ENCODE data around the gene ZNFX1.
A peak's percentile ranks its signal among the peaks of the same experiment; 100 is the strongest.
"Not testable (repeated sequence)": the region's sequence is repeated elsewhere in the genome, so short reads cannot be mapped to it uniquely, and the experiment has no call there.

Gene ZNFX1

DNA sequence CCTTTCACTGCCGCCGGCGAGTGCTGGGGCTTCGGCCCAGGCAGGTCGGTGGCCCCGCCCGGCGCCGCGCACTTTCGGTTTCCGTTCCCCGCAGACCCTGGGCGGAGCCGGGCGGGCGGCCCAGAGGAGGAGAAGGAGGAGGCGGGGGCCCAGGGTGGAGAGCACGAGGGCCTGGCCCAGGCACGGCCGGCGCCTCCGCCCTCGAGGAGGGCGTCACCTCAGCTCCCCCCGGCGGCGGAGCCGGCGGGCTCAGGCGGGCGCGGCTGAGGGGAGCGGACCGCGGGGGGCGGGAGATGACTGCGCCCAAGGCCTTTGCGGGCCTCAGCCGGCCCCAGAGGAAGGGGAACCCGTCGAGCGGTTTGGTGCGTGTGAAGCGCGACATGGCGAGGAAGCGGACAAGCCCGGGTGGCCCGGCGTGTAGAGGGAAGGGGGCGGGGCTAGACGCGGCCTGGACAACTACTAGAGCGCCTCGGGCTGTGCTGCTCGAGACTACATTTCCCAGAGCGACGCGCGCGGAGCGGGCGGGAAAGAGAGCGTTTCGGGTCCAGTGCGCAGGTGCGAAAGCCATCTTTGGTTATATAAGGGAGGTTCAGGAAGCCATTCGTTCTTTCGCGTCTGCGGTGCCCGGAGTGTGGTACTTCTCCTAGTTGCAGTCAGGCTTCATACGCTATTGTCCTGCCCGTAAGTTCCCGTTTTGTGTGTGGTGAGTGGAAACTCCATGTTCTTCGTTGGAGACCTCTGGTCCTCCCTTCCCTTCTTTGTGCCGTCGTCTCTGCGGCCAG is at the start of gene ZNFX1:
Gene ZNFX1, minus strand, starts transcription at position 22 of the 782 bp plus-strand sequence. CDS start 2,218 bp downstream, outside the sequence.
- DNase-seq: peak; percentile 99

DNA sequence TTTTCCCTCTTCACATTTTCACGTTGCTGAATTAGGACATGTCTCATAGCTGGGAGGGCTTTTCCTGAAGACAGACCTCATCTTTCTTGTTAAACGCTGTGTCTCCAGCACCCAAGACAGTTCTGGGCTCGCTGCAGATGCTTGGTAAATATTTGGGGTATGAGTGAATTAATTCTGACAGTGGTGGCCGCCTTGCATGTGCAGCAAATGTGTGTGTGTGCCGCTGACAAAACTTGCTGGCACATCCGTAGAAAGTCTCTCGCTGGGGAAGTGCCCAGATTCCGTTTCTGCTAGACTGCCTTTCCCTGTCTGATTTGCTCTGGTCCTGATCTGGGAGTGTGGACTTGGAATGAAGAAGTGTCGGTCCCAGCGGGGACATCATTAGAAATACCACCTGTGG is 48.2 kb upstream of the ZNFX1 start:
- DNase-seq: no peak

DNA sequence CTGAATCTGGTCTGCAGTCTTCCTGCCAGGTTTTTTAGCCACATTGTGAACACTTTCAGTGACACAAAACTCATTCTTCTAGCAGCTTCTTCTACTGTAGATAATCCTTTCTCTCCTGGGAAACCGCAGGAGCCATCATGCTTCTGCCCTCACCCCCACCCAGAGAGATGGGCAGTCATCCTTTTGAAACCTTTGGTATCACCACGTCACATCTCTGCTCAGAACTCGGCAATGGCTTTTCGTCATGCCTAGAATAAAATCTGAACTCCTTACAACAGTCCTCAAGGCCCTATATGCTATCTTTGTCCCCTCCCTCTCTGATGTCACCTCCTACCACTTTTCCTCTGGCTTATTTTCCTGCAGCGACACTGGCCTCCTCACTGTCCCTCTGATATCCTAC is 46.4 kb upstream of the ZNFX1 start:
- DNase-seq: no peak

DNA sequence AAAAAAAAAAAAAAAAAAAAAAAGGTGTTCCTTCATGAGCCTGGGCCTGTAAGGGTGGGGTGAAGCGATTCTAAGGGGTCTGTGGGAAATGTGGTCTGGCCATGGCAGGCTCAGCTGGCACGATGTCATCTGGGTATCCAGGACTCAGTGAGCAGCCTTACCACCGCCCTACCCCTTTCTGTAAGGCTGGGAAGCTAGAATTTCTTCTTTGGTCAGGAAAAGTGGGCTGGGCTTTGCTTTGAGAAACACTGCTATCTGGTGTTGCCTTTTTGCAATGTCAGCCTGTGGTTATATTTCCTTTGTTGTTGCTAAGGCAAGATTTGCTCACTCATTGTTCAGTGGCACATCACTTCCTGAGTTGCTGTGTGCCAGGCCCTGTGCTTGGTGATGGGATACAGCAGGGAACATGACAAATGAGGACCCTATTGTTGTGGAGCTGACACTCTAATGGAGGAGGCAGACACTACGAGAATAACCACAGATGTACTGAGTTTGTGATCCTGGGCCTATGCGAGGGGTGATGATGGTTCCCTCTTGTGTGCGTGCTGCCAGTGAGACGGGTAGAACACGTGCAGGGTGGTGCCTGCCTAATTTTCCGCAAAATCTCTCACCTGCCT is 45.9 kb upstream of the ZNFX1 start:
- DNase-seq: no peak

DNA sequence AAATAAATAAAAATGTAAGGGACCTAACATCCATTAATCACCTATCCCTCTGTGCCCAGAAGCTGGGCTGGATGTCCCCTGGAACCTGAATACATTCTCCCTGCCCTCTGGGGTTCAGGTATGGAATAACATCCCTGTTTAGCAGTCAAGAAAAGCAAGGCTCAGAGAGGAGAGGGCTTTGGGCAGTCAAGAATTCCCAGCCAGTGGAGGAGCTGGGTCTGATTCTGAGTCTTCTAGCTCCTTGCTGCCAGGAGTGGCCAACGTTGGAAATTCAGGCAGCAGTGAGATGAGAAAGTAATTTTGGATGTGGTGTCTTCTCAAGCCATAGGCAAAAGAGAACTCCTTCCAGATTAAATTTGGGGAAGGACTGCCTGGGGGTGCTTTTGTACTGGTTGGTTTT is 42.6 kb upstream of the ZNFX1 start:
- no peak for DNase-seq

DNA sequence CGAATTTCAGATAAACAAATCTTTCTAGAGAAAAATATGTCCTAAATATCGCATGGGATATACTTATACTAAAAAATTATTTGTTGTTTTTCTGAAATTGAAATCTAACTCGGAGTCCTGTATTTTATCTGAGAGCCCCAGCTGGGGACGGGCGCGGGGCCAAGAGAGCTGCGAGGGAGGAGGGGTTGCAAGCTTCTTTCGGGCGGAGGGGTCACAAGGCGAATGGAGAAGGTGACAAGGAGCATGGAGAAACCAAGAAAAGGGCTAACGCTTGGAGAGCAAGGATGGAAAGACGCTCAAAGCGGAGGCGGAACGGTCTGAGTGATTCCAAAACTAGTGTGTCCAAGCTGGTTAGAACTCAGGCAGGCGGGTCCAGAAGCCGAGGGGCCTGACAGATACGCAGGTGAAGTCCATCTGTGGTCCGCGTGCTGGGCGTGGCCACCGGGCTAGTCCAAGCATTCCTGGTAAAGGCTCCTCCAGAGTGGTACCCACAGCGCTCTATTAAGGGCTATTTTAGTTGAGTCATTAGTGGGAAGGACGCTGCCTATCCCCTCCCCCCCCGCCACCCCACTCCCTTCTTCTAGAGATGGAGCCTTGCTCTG is 41.5 kb upstream of the ZNFX1 start:
- no peak for DNase-seq

DNA sequence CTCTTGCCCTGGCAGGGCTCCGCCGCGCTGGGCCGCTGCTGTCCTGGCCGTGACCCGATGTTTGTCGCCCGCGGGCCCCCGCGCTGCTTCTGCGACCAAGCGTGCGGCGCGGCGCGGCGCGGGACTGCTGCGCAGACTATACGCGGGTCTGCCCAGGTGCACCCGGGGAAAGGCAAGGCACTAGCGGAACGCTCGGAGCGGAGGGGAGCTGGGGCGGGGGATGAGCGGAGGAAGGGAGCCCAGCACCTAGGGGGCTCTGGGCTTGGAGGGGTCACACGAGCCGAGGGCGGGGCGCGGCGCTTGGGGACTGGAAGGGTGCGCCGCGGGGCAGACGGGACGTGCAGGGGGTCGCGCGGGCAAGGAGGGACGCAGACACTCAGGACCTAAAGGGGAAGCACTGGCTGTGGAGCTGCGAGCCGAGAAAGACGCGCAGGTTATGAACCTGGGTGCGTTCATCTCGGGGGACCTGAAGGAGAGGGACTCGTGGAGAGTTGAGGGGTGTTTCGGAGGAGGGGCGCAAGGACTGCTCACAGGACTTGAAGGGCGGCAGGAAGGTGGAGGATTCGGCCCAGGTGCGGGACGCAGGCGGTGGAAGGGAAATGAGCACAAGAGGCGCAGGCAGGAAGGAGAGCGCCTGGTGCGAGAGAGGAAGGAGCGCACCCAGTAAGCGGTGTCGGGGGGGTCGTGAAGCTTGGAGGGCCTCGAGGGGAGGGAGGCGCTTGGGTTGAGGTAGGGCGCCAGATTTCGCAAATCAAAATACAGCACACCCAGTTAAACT is 40.8 kb upstream of the ZNFX1 start:
- peak; percentile 5 for DNase-seq

DNA sequence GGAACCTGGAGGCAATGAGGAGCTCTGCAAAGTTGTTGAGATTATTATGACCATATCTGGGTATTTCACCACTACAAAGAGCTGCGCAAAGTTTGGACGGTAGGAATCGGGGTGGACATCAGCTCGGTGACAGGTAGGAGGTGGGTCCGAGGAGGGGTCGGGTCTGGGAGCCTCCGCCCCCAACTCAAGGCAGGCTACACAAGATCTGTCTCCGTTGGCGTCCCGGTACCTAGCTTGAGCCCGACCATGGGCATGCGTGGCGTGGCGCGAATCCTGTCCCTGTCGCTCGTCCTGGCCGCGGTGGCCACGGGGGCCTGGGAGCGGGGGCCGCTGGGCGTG is 40.2 kb upstream of the ZNFX1 start:
- no peak for DNase-seq

DNA sequence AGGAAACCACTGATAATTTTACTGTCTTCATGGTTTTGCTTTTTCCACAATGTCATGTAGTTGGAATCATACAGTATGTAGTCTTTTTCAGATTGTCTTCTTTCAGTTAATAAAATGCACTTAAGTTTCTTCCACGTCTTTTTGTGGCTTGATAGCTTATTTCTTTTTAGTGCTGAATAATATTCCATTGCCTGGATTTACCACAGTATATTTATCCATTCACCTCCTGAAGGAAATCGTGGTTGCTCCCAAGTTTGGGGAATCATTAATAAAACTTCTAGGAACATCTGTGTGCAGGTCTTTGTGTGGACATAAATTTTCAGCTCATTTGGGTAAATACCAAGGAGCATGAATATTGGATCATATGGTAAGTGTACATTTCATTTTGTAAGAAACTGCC is 38.8 kb upstream of the ZNFX1 start:
- no peak for DNase-seq

DNA sequence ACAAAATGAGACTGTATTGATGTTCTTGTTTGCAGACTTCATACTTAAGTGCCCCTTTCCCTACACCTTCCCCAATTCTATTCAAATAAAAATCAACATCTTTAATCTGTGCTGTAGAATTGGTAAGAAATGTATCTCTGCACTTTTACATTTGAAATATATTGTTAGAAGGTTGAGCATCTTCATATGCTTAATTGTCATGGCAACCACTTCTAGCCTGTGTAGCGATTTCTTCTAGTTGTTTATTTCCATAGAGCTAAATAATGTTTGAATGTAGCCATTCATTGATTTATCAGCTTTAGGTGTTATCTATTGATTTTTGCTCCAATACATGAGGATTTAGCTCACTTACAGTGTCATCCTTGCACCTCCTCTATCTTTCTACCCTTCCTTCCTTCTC is 37.7 kb upstream of the ZNFX1 start:
- DNase-seq: no peak

DNA sequence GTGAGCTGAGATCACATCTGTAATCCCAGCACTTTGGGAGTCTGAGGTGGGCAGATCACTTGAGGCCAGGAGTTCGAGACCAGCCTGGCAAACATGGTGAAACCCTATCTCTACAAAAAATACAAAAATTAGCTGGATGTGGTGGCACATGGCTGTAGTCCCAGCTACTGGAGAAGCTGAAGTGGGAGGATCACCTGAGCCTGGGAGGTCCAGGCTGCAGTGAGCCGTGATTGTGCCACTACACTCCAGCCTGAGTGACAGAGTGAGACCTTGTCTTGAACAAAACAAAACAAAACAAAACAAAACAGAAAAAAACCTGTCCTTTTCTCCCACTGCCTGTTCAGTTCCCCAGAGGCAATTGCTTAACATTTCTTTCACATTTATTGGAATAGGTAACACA is 36.2 kb upstream of the ZNFX1 start:
- DNase-seq: not testable (repeated sequence)

DNA sequence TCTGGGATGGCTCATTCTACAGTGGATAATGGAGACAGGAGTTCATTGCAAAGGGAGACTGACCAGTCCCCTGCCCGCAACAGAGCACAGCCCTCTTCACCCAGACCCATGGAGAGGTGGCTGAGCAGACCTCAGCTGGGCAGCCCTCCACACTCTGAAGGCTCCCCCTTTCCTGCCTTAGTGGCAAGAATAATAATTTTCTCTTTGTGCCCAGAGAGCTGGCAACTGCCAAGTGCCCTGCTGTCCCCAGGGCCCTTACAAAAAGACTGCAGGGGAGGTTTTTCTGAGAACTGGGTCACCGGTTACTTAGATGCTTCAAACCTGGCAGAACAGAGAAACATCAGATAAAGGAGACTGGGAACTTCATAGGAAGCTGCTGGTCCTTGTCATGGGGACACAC is 35.4 kb upstream of the ZNFX1 start:
- DNase-seq: no peak

DNA sequence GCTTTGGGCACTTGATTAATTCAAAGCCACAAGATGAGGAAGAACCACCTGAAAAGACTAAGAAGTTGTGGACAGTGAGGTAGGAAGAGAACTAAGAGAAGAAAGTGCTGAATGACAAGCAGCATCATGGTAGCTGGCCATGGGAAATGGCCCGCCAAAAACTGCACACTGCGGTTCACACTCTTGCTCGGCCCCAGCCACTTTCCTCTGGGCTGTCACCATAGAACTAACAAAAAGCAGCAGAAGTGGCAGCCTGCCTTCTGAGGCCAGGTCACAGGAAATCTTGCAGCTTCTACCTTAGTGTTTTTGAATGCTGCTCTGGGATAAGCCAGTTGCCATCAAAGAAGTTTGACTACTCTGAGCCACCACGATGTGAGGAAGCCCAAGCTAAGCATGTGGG is 34.8 kb upstream of the ZNFX1 start:
- DNase-seq: no peak

DNA sequence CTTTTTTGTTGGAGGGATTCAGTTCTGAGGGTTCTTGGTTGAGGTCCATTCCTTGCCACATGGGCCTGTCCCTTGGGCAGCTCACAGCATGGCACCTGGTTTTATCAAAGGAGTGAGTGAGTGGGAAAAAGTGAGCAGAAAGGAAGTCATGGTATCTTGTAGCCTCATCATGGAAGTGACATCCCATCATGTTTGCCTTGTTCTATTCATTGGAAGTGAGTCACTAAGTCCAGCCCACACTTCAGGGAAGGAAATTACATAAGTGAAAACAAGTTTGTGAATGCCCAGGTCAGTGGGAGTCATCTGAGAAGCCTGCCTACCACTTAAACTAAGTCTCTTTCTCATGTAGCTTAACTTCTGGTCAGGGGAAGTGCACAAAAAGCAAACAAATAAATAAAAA is 32.8 kb upstream of the ZNFX1 start:
- DNase-seq: no peak

DNA sequence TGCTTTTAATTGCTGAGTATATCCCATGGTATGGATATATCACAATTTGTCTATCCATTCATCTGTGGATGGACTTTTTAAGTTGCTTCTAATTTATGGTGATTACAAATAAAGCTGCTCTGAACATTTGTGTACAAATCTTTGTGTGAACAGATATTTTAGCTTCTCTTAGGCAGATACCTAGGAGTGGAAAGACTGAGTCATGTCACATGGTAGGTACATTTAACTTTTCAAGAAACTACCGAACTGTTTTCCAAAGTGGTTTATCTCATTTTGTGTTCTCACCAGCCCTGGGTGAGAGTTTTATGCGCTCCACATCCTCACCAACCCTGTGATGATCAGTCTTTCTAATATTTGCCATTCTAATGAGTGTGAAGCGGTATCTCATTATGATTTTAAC is 31.0 kb upstream of the ZNFX1 start:
- DNase-seq: no peak

DNA sequence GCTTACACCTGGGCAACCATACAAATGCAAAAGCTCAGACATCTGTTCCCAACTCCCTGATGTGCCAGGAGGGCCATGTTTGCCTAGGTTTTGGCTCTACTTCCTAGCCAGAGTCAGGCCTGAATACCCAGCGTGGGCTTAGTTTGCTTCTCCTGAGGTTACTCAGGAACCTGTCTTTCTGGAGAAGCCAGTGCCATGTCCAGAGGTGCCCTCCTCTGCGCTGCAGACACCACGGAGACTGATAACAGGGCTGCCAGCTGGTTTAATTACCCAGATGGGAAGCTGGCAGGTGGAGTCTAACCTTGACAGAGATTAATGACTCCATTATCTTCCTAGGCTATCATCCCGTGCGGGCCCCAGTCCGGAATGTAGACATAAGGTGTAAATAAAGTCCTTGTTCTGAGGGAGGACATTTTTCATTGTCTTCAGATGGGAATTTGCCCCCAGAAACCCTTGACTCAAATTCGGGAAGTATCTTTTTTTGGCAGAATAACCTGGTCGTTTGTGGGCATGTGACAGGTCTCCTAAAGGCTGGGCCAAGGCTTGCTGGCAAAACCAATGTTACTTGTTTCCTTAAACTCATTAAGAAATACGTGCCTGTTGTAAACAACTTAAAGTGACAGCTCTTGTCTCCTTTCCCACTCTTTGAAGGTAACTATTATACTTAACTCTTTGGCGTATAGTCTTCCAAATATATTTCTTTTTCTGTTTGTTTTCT is 29.2 kb upstream of the ZNFX1 start:
- no peak for DNase-seq

DNA sequence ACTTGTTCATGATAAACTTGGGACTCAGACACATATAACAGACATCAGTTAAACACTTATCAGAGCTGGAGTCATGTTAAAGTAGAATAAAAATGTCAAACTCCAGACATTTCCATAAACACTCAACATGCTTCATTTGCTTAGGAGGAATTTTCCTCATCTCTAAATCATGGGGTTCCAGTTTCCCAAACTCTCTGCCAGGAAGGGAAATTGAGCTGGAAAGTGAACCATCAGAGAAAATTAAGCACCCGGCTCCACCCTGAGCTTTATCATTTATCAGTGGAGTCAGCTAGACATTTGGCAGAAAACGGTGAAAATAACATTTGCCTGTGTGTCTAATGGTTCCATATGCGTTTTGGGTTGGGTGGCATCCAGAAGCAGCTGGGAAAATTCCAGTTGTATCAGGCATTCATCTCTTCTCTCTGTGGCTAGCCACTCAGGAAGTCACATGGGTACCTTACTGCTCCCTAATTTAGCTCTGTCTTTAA is 25.3 kb upstream of the ZNFX1 start:
- DNase-seq: no peak

DNA sequence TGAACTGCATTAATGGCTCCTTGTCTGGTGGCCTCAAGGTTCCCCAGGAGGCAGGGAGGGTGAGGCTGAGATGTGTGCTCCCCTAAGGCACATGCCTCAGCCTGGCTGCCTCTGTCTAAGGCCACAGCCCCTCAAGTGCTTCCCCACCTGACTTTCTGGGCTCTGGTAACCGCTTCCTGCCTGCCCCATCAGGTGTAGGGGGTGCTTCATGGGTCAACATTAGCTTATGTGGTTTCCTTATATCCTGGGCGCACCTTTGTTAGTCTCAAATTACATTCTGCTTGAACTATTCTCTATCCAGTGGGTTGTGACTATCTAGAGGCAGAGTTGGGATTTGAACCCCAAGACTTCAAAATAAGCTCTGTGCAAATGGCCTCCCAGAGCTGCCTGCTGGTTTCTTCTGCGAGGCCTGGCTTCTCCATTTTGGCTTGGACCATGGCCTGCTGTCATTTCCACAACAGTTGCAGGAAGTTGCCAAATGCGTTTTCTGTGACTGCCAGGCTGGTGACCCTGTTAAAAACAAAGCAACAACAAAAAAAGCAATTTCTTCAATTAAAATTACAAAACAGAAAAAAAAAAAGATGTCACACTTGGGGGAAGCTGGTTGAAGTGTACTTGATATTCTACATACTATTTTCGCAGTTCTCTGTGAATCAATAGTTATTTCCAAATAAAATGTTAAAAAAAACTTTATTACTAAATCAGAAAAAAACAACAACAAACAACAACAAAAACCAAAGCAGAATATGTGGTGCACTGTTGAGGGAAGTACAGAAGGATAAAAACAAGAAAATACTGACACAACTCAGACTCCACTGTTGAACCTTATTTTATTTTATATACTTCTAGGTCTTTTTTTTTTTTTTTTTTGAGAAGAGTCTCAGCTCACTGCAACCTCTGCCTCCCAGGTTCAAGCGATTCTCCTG is 20.0 kb upstream of the ZNFX1 start:
- DNase-seq: no peak

DNA sequence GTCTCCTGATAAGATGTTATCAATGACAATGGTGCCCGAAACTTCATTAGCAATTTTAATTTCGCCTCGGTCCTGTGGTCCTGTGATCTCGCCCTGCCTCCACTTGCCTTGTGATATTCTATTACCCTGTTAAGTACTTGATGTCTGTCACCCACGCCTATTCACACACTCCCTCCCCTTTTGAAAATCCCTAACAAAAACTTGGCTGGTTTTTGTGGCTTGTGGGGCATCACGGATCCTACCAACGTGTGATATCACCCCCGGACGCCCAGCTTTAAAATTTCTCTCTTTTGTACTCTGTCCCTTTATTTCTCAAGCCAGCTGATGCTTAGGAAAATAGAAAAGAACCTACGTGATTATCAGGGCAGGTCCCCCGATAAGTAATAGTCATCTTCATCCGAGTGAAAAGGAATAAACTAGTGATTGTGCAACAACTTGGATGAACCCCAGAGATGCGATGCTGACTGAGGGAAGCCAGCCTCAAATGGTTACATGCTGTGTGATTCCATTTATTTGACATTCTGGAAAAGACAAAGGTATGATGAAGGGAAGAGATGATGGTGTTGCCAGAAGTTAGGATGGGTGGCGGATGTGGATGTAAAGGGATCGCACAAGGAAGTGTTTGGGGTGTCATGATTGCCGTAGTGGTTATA is 16.3 kb upstream of the ZNFX1 start:
- DNase-seq: not testable (repeated sequence)

DNA sequence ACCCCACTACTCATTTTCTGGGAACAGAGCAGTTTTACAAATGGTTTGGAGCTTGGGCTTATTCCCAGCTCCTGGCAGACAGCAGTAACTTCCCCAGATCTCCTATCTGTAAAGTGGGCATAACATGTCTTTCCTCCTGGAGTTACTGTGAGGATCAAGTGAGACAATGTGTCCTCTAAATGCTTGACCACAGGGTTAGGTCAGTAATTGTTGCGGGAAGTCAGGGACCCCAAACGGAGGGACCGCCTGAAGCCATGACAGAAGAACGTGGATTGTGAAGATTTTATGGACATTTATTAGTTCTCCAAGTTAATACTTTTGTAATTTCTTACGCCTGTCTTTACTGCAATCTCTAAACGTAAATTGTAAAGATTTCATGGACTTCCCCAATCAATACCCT is 15.3 kb upstream of the ZNFX1 start:
- no peak for DNase-seq

DNA sequence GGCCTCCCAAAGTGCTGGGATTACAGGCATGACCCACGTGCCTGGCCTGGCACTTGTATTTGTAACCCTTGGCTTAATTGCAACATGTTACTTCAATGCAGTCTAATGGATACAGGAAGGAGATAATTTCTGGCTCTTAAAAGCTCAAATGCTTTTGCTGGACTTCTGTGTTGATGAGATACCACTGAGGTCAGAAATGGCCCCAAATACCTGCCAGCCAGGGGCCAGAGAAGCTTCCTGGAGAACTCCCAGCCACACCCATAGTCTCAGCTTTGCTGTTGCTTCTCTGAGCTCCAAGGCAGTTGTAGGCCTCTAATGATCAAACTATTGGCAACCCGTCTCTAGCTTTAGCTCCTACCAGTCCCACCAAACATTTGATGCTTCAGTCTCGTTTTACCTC is 14.2 kb upstream of the ZNFX1 start:
- DNase-seq: no peak
